Nephron (organoid): ENCODE measurements around the gene ANKRA2.

Source experiments
- H3K27ac Mint-ChIP-seq, 3 experiments: 2 replicates each; pipeline ENCODE4 v1.8.0; 2020; ENCODE audit warnings: mixed read lengths in 3 of 3, mild to moderate bottlenecking in 2 of 3, moderate library complexity in 1 of 3
- H3K27me3 Mint-ChIP-seq: 2 replicates; pipeline ENCODE4 v1.8.0; 2021; ENCODE audit warnings: low read depth, mild to moderate bottlenecking, moderate library complexity, mixed read lengths
- H3K36me3 Mint-ChIP-seq: 2 replicates; pipeline ENCODE4 v1.8.0; 2020; ENCODE audit warnings: low read depth, mixed read lengths
- H3K4me1 Mint-ChIP-seq: 2 replicates; pipeline ENCODE4 v1.8.0; 2020; ENCODE audit warnings: mixed read lengths
- H3K4me3 Mint-ChIP-seq, 3 experiments: 2 replicates each; pipeline ENCODE4 v1.8.0; 2020; ENCODE audit warnings: mild to moderate bottlenecking in 3 of 3, mixed read lengths in 3 of 3, moderate library complexity in 2 of 3
- H3K9me3 Mint-ChIP-seq: 2 replicates; pipeline ENCODE4 v1.8.0; 2020; ENCODE audit warnings: mixed read lengths
- CTCF ChIP-seq, 3 experiments: fragments of 200-600 bp; sonication (generic); IDR thresholded peaks; one replicate each; pipeline ENCODE4 v1.5.0; 2021; ENCODE audit warnings: antibody characterized with exemption in 3 of 3; ENCODE audit not compliant: unreplicated experiment in 3 of 3

ANKRA2 gene

GRCh38 chr5:73564675-73565074 lies 764 bp downstream of the ANKRA2 start:
- peaks cover 17% of the 10 kb centered on the region for H3K36me3 Mint-ChIP-seq

GRCh38 chr5:73564018-73564417 lies 1.4 kb downstream of the ANKRA2 start:
- Mint-ChIP-seq H3K27me3 (no peaks in the 10 kb centered on the region), H3K9me3 (no peaks in the 10 kb centered on the region), H3K36me3 (peaks cover 15% of the 10 kb centered on the region), H3K4me1 (peaks cover 33% of the 10 kb centered on the region), H3K27ac (peak overlapping the region; percentile 95 to 99 (median 99)), H3K4me3 (peak overlapping the region; percentile 97)
- no peak for TF ChIP-seq CTCF (IDR thresholded peaks at IDR 0.05; ENCODE audit: unreplicated experiment in 3 of 3)

More at GRCh38 chr5:73564675-73565074, 764 bp downstream of the ANKRA2 start:
- Mint-ChIP-seq H3K27me3 (no peaks in the 10 kb centered on the region), H3K4me1 (peaks cover 33% of the 10 kb centered on the region), H3K9me3 (no peaks in the 10 kb centered on the region), H3K4me3 (peak overlapping the region; percentile 97), H3K27ac (peak overlapping the region; percentile 95 to 99 (median 99))
- no peak for TF ChIP-seq CTCF (IDR thresholded peaks at IDR 0.05; ENCODE audit: unreplicated experiment in 3 of 3)

- H3K27ac Mint-ChIP-seq: no peak overlapping the region
- no peak overlapping the region for H3K4me3 Mint-ChIP-seq
- no peak for TF ChIP-seq CTCF (IDR thresholded peaks at IDR 0.05; ENCODE audit: unreplicated experiment in 3 of 3)
- H3K9me3 Mint-ChIP-seq: no peaks in the 10 kb centered on the region
- no peaks in the 10 kb centered on the region for H3K27me3 Mint-ChIP-seq
- H3K36me3 Mint-ChIP-seq: peaks cover 38% of the 10 kb centered on the region
- peaks cover 8% of the 10 kb centered on the region for H3K4me1 Mint-ChIP-seq
Measured at GRCh38 chr5:73558950-73559349, 6.5 kb downstream of the ANKRA2 start.

- Mint-ChIP-seq H3K9me3 (no peaks in the 10 kb centered on the region), H3K27me3 (no peaks in the 10 kb centered on the region), H3K36me3 (peaks cover 29% of the 10 kb centered on the region), H3K27ac (no peak overlapping the region), H3K4me1 (no peaks in the 10 kb centered on the region), H3K4me3 (no peak overlapping the region)
- TF ChIP-seq CTCF (IDR thresholded peaks at IDR 0.05; ENCODE audit: unreplicated experiment in 3 of 3): no peak
Measured at GRCh38 chr5:73552642-73553041, 12.8 kb downstream of the ANKRA2 start.

GRCh38 chr5:73550016-73550415 lies 15.4 kb downstream of the ANKRA2 start:
- Mint-ChIP-seq H3K4me3 (no peak overlapping the region), H3K27me3 (no peaks in the 10 kb centered on the region), H3K9me3 (no peaks in the 10 kb centered on the region), H3K36me3 (peaks cover 16% of the 10 kb centered on the region), H3K27ac (no peak overlapping the region), H3K4me1 (no peaks in the 10 kb centered on the region)
- no peak for TF ChIP-seq CTCF (IDR thresholded peaks at IDR 0.05; ENCODE audit: unreplicated experiment in 3 of 3)

- no peaks in the 10 kb centered on the region for H3K9me3 Mint-ChIP-seq
- no peaks in the 10 kb centered on the region for H3K4me1 Mint-ChIP-seq
- no peaks in the 10 kb centered on the region for H3K36me3 Mint-ChIP-seq
- H3K27ac Mint-ChIP-seq: no peak overlapping the region
- TF ChIP-seq CTCF (IDR thresholded peaks at IDR 0.05; ENCODE audit: unreplicated experiment in 3 of 3): no peak
- peaks cover 12% of the 10 kb centered on the region for H3K27me3 Mint-ChIP-seq
- no peak overlapping the region for H3K4me3 Mint-ChIP-seq
Measured at GRCh38 chr5:73545403-73545779, 20.0 kb downstream of the ANKRA2 start.
